ENCODE results near the gene ADAMTS18.

- no peak for TF ChIP-seq CTCF (IDR thresholded peaks at IDR 0.05)
- no peak for TF ChIP-seq POLR2A (IDR thresholded peaks at IDR 0.05)
Observed at GRCh38 chr16:77335652-77336234, 99.1 kb downstream of the ADAMTS18 start.
